GM21526 (cell line): Measurements from ENCODE around the gene EP400.
A peak's percentile ranks its signal among the peaks of the same experiment; 100 is the strongest.

Source experiments
- ATAC-seq: cut with Tn5 transposase; IDR thresholded peaks from one replicate; pipeline ENCODE4 v1.9.1; 2021; ENCODE audit warnings: moderate library complexity; ENCODE audit not compliant: unreplicated experiment, low FRiP score

EP400 gene

GRCh38 chr12:132061641-132062430 is 112.1 kb downstream of the EP400 start:
- no peak for ATAC-seq

DNA sequence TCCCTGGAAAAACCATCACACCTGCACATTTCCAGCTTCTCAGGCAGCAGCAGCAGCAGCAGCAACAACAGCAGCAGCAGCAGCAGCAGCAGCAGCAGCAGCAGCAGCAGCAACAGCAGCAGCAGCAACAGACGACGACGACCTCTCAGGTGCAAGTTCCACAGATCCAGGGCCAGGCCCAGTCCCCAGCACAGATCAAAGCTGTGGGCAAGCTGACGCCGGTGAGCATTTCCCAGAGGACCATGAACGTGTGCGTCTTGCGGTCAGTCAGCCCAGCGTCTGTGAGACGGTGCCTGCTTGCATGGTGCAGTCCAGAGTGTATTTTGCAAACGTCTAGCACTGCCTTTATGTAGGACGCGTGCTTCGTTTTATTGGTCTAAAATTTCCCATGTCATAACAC is 112.7 kb downstream of the EP400 start:
- no peak for ATAC-seq

DNA sequence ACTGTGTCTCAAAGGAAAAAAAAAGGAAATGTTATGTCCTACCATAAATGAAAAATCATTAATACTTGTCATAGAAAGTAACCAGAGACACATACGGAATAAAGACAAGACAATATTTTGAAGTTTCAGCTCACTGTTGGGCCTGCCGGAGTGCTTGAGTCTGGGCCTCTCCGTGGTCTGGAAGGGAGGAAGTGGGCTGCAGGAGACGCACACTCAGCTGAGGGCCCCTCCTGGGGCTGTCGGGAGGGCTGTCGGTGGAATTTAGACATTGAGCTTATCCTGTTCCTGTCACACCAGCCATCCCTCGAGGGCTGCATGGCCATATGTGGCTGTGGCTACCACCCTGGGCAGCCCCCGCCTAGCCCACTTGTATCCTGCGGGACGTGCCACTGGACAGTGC is 113.7 kb downstream of the EP400 start:
- ATAC-seq, result no peak

DNA sequence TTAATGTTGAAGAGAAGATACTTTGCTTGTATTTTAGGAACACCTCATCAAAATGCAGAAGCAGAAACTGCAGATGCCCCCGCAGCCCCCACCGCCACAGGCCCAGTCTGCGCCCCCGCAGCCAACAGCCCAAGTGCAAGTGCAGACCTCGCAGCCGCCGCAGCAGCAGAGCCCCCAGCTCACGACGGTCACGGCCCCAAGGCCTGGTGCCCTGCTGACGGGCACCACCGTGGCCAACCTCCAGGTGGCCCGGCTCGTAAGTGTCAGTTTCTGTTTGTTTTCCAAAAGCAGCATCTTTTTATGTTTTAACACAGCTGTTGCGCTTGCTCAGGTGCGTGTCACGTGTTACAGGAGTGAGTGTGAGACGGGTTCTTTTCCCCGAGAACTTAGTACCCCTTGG is 114.9 kb downstream of the EP400 start:
- ATAC-seq, result no peak

DNA sequence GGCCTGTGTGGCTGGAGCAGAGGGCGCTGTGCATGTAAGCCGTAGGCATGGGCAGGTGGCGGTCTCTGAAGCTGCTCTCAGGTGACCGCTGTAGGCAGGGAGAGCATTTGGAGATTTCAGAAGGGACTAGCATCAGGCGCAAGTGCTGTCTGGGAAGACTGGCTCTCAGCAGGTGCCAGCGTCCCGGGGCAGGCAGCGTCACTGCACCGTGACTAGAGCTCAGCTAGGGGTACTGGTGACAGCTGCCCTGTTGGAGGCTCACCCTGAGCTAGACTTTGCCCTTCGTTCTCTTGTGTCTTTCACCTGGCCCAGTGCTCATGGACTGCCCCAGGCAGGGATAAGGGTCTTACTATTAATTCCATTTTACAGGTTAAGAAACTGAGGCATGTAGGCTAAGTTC is 115.5 kb downstream of the EP400 start:
- ATAC-seq, result no peak

DNA sequence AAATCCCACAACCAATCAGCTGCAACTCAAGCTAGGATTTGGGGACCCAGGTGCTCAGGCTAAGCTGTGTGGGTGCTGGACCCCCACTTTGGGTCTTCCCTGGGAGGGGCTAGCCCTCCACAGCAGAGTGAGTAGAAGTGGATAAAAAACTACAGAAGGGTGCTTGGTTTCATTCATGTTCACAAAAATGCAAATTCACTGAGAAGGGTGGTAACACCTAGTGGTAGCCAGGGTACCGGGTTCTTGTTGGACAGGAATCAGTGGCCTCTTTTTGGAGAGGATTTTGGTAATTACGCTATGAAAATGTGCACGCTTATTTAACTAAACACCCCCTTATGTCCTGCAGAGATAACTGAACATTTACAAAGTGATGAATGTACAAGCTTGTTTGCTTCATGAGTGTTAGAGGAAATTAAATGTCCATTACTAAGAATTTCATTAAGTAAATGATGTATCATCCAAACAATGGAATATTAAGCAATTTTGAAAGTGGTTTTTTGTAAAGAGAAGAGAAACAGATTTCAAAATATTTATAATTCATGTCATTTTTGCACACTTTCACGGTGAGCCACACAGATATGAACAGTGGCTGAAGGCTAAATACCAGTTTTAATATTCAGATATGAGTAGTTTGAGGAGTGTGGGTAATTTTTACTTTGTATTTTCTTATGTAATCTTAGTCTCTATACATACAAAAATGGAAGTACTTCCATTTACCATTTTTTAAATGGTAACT is 116.0 kb downstream of the EP400 start:
- ATAC-seq, result no peak

DNA sequence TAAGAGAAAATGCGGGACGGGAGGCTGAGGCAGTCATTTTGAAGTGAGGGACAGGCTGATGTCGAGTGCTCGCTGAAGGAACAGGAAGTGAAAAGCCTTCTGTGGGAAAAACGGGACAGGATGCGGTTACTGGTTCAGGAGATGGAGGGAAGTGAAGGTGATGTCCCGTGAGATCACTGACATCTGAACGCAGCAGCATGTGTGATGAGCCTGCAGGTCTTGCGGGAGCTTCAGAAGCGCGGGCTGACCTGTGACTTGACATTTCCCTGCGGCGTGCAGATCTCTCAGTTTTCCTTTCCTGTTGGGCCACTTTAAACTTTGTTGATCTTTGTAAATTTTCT is 116.6 kb downstream of the EP400 start:
- ATAC-seq, result no peak

DNA sequence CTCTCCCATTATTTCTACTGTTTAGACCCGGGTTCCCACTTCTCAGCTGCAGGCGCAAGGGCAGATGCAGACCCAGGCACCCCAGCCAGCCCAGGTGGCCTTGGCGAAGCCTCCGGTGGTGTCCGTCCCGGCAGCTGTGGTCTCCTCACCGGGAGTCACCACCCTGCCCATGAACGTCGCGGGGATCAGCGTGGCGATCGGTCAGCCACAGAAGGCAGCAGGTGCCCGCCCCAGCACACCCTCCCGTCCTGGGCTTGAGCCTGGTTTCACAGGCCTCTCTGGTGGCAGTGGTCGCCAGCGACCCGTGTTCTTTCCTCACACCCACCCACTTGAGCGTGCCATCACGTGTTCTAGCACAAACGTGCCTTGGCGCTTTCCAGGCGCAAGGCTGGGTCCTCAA is 117.0 kb downstream of the EP400 start:
- ATAC-seq, result no peak

GRCh38 chr12:132067182-132067581 is 117.4 kb downstream of the EP400 start:
- ATAC-seq, result no peak

DNA sequence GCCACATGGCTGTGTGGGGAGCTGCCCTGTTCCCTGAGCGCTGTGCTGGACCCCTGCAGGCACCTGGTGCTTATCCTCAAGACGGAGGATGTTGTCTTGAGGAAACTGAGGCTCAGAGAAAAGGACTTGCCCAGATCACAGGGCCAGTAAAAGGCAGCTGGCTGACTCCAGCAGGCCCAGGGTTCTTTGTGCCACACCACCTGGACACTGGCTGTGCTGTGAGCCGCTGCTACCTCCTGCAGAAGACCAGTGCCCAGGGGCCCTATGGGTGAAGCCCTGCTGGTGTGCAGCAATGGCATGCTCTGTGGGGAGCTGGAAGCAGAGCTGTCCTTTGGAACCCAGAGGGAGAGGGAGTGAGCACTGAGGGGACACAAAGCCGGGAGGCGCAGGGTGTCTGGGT is 118.5 kb downstream of the EP400 start:
- ATAC-seq, result no peak

DNA sequence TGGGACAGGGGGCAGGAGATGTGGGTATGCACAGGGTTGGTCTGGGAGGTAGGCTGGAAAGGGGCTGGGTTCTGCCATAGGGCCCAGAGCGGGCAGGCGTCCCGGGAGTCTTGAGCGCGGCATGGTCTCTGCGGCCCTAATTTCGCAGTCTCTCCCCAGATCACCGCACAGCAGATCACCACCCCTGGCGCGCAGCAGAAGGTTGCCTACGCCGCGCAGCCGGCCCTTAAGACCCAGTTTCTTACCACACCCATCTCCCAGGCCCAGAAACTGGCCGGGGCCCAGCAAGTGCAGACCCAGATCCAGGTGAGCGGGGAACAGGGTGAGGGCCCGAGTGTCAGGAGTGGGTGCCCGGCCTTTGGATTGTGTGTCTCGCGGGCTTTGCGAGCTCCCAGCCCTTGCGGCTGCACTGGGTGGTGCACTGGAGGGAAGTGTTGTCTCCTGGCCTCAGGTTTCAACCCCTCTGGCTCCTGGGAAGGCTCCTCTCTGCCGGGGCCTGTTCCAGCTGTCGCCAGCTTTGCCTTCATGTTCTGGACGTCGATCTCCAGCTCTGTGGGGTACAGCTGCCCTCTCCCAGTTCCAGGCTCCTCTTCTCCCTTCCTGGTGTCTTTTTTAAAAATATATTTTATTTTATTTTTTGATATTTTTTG is 119.7 kb downstream of the EP400 start:
- ATAC-seq, result no peak

DNA sequence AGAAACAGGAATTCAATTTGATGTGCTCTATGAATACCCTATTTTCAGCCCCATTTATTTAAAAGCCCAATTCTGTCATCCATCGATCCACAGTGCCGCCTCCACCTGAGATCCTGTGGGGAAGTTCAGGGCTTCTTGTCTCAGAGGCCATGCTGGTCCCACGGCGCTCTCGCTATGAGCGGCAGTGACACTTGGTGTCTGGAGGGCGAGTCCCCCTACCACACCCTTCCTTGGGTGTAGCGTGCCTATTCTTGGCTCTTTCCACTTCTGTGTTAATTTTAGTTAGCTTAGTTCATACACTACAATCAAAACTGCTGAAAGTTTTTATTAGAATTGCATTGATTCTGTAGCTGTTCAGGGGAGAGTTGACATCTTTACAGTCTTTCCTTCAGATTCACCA is 120.6 kb downstream of the EP400 start:
- ATAC-seq, result no peak

- peak; percentile 83 for ATAC-seq
These were observed 121.5 kb downstream of the EP400 start for GRCh38 chr12:132071040-132071810.

DNA sequence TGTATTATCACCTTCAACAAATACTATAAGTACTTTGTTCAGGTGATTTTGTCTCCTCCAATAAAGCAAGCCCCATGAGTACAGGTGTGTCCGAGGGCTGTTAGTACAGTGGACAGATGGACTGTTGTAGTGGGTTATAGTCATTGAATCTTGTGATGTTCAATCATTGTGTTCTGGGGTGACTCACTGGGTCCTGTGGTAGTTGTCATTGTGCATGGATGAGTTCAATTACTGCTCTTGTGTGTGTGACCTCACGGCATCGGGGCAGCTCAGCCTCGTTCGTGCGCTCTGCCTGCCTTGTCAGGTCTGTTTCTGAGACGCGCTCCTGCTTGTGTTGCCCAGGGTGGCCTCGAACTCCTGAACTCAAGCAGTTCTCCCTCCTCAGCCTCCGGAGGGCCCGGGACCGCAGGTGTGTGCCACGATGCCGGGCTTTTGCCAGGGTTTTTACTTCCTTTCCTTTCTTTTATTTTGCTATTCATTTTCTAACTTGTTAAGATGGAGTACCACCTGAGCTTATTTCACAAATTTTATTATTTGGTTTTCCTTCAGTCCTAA is 122.2 kb downstream of the EP400 start:
- ATAC-seq, result no peak

DNA sequence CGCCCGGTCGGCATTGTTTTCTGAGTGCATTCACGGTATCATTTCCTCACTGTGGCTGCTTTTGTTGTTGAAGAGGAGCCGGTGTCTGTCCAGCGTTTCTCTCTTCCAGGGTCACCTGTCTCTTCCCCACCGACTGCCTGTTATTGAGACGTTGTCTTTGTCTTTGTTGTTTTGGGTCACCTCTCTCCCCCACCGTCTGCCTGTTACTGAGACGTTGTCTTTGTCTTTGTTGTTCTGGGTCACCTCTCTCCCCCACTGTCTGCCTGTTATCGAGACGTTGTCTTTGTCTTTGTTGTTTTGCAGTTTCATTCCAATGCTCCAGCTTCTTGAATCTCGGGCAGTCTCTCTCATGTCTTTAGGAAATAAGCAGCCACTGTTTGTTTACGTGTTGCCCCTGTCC is 124.5 kb downstream of the EP400 start:
- no peak for ATAC-seq

DNA sequence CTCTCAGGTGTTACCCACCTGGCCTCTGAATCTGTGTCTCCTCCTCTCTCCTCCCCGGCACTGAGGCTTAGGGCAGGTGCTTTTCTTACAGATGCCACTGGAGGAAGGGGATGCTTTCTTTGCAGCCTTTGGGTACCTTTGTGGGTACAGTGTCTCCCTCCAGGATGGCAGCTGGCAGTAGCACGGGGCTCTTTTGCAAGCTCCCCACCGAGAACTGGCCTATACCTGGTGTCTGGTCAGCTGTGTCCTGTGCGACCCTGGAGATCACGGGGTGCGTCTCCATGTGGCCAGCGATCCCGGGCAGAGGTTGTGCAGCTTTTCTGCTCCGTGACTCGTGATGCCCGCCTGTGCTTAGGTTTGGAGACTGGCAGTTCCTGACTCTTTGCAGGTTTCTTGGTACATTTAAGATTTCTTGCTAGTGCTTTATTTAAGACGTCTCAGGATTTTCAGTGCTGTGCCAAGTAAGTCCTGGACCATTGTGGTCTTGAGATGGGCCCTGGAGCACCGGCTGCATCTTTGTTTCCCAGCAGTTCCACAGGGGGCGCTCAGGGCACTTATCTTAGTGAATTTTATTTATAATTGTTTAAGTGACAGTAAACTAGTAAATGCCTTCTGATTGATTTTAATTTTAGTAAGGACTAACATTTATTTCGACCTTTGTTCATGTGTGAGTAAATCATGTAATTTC is 125.4 kb downstream of the EP400 start:
- no peak for ATAC-seq

- no peak for ATAC-seq
These were observed 126.2 kb downstream of the EP400 start for GRCh38 chr12:132075714-132076553.

DNA sequence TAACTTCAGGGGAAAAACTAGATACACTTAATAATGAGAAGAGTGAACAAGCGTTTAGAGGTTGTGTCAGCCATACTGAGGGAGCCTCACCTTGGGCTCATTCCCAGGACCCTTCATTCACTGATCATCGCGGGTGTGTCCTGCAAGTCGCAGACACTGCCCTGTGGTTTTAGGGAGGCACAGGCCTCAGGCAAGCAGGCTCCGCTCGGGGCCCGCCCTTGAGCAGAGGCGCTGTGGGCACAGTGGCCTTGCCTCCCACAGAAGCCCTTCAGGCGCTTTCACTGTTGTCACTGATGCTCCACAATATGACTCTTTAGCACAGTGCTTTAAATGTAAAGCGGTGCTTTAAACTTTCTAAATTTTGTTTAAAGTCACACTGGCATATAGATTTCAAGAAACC is 127.0 kb downstream of the EP400 start:
- no peak for ATAC-seq
